ENCODE results near the gene OR6S1.

DNA sequence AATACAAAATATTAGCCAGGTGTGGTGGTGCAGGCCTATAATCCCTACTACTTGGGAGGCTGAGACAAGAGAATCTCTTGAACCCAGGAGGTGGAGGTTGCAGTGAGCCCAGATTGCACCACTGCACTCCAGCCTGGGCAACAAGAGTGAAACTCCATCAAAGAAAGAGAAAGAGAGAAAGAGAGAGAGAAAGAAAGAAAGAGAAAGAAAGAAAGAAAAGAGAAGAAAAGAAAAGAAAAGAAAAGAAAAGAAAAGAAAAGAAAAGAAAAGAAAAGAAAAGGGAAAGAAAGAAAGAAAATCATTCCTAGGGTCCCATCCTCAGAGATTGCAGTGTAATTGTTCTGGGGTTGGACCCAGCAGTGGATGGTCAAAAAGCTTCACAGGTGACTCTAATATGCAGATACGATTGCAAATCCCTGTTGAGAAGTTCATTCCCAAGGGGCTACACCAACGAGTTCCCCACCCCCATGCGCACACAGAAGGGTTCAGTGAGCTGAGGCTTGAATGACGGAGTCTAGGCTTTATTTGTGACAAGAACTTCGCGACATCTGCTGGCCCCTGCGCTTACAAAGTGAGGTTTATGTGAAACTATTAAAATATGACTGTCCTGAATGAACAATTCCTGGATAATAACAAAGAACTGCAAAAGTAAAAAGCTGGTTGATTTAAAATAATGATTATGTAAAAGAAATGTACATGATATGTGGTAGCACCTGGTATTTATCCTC is 32.9 kb downstream of the OR6S1 start:
- TF ChIP-seq, protein P1, sequence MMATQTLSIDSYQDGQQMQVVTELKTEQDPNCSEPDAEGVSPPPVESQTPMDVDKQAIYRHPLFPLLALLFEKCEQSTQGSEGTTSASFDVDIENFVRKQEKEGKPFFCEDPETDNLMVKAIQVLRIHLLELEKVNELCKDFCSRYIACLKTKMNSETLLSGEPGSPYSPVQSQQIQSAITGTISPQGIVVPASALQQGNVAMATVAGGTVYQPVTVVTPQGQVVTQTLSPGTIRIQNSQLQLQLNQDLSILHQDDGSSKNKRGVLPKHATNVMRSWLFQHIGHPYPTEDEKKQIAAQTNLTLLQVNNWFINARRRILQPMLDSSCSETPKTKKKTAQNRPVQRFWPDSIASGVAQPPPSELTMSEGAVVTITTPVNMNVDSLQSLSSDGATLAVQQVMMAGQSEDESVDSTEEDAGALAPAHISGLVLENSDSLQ (IDR thresholded peaks at IDR 0.05) = no peak
- TF ChIP-seq TARDBP (IDR thresholded peaks at IDR 0.05) = no peak
- TF ChIP-seq SUZ12 (IDR thresholded peaks at IDR 0.05) = no peak
- TF ChIP-seq NFRKB (IDR thresholded peaks at IDR 0.05) = no peak
- no peak for TF ChIP-seq ZNF384 (IDR thresholded peaks at IDR 0.05)
- no peak for TF ChIP-seq L3MBTL2 (conservative IDR thresholded peaks at IDR 0.05)
- TF ChIP-seq FOXM1 (IDR thresholded peaks at IDR 0.05; ENCODE audit: borderline replicate concordance) = no peak
- TF ChIP-seq FOXK2 (IDR thresholded peaks at IDR 0.05) = no peak
- TF ChIP-seq BHLHE40 (IDR thresholded peaks at IDR 0.05; ENCODE audit: borderline replicate concordance) = no peak
- no peak for TF ChIP-seq FOXA1 (IDR thresholded peaks at IDR 0.05)
- no peak for TF ChIP-seq LEF1 (IDR thresholded peaks at IDR 0.05; ENCODE audit: borderline replicate concordance)
- TF ChIP-seq HDGF (IDR thresholded peaks at IDR 0.05; ENCODE audit: borderline replicate concordance) = no peak
- TF ChIP-seq ARNT (IDR thresholded peaks at IDR 0.05) = no peak
- TF ChIP-seq ELF4 (IDR thresholded peaks at IDR 0.05) = no peak

All from HEK293T (cell line).